DMS79 treated with DMSO at 0.1 percent for 48 hours (cell line): Measurements from ENCODE around the gene POLDIP3.

Source experiments
- DNase-seq: peaks from one replicate; lab custom pipeline; 2025; lab: John Stamatoyannopoulos, UW

The POLDIP3 gene

GRCh38 chr22:42641801-42642413, 27.2 kb upstream of the POLDIP3 start:
- no peak for DNase-seq

- DNase-seq = no peak
Measured at GRCh38 chr22:42639541-42640241, 25.0 kb upstream of the POLDIP3 start.

DNA sequence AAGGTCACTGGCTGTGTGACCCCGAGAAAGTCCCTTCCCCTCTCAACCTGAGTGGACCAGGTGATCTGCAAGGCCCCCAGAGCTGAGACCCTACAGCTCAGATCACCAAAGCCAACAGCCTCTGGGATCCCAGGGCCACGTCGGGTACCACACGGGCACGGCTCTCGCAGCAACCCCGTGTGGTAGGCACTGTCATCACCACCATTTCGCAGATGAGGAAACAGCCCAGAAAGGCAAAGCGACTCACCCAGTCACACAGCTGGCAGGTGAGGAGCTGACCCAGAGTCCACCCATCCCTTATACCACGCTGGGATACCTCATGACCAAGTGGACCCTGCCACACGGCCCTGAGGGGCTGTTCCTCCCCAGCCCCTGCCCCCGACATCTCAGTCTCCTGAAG, 22.9 kb upstream of the POLDIP3 start:
- DNase-seq = no peak

DNA sequence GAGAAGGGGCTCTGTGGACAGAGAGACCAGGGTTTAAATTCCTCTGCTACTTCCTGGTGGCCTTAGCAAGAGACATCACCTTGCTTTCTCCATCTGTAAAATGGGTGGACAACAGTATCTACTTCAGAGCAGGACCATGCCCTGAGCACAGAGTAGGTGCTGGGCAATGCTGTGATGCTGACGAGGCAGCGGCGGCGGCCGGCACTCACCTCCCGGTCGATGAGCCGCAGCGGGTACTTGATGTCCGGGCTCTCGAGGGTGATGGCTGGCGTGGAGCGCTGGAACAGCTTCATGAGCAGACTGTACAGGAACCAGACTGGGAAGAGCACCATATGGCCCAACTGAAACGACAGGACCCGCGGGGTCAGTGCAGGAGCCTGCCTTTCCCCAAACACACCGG, 21.8 kb upstream of the POLDIP3 start:
- DNase-seq = no peak

GRCh38 chr22:42635531-42635930, 20.8 kb upstream of the POLDIP3 start:
- DNase-seq = no peak

DNA sequence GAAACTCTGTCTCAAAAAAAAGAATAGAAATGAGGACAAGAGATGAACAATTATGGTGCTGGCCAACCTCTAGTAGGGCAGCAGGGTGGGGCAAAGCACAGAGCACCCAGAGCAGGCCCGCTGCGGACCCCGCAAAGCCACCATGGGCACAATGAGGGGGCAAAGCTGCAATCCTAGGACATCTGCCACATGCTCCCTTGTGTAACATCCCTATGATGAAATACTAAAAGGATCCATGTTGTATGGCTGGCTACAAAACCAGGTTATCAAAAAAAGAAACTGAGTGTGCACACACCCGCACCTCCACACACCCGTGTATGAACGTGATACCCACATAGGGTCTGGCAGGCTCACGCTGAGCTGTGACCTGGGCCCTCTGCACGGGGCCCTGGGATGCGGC, 18.3 kb upstream of the POLDIP3 start:
- DNase-seq = no peak

GRCh38 chr22:42632096-42632495, 17.4 kb upstream of the POLDIP3 start:
- no peak for DNase-seq

GRCh38 chr22:42630901-42631602, 16.4 kb upstream of the POLDIP3 start:
- no peak for DNase-seq

DNA sequence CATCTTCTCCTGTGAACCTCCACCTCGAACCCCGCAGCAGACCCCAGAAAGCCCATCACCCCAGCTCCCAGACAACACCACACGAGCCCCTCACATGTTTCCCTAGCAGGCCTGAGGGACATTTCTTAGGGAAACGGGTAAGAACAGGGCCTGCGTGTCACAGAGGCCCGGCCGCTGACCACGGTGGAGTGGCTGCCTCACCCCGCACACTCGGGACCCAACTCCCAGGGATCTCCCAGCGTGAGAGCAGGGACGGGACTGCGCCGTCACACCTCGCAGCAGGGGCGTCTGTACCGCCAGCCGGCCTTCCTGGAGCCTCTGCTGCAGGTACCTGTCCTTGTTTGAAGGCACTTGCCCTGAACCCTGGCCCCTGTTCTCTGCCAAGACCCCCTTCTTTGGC, 15.5 kb upstream of the POLDIP3 start:
- DNase-seq = no peak

GRCh38 chr22:42627981-42628380, 13.3 kb upstream of the POLDIP3 start:
- DNase-seq = no peak

DNA sequence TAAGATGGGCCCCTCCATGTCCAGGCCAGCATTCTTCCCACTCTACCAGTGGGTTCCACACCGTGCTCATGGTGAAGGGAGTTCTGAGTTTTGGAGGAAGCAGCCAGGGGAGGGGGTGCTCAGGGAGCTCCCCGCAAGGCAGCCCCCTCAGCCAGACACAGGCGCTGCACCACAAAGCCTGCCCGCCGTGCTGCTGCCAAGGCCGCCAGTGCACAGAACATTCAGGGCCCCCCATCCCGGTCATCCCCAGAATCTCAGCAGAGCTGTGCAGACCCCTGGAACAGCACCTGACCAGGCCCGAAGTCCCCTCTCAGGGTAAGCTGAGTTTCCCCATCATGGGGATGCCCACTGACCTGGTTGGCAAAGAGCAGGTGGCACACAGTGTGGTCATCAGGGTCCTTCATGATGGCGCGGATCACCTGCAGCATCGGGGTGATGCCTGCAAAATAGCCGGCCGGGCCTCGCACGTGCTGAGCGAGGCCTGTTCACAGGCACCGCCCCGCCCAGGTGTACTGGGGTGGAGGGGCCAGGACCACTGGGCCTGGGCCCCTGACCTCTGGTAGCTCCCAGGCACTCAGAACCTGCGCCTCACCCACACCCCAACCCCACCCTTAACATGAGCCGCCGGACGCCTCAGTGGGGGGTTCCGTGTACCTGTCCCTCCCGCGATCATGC, 12.4 kb upstream of the POLDIP3 start:
- DNase-seq = no peak

- no peak for DNase-seq
Measured at GRCh38 chr22:42626431-42626830, 11.7 kb upstream of the POLDIP3 start.

GRCh38 chr22:42625416-42625815, 10.7 kb upstream of the POLDIP3 start:
- no peak for DNase-seq

GRCh38 chr22:42624551-42625106, 9.9 kb upstream of the POLDIP3 start:
- no peak for DNase-seq

GRCh38 chr22:42623756-42624441, 9.2 kb upstream of the POLDIP3 start:
- no peak for DNase-seq

DNA sequence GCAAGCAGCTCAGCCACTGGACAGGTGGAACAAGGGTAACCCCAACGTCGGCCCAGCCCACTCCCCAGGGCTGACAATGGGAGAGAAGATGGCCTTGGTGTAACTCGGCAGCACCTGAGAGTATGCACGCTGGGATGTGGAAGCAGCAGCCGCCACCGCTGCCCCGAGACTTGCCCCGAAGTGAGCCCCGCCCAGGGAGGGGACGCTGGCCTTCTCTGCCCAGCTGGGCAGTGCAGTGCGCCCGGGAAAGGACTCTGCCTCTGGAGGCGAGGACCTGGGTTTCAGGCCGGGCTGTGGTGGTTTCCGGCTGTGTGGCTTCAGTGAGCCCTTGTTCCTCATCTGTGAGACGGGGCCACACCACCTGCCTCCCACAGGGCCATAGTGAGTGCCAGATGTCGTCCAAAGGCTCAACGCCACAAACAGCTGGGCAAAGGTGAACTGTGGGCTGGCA, 8.6 kb upstream of the POLDIP3 start:
- no peak for DNase-seq

DNA sequence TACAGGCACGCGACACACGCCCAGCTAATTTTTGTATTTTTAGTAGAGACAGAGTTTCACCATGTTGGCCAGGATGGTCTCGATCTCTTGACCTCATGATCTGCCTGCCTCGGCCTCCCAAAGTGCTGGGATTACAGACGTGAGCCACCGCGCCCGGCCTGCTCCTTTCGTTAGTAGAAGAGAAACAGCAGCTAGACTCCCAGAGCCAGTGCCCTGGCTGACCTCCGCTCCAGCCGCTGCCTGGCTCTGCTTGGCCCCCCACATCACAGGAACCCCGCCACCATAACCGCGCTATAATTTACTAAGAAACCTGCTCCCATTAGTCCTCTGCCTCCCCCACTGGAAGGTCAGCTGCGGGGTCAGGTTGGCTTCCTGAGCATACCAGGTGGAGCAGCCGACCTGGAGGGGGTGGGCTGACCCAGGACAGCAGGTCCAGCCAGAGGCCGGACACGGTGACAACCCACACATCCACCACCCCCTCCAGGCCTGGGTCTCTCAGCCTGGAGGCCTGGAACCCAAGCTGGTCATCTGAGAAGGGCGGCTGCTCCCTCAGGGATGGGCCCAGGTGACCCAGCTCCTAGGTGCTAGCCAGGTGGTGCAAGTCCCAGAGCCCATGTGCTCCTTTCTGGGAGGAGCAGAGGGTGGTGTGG, 7.5 kb upstream of the POLDIP3 start:
- DNase-seq = no peak

DNA sequence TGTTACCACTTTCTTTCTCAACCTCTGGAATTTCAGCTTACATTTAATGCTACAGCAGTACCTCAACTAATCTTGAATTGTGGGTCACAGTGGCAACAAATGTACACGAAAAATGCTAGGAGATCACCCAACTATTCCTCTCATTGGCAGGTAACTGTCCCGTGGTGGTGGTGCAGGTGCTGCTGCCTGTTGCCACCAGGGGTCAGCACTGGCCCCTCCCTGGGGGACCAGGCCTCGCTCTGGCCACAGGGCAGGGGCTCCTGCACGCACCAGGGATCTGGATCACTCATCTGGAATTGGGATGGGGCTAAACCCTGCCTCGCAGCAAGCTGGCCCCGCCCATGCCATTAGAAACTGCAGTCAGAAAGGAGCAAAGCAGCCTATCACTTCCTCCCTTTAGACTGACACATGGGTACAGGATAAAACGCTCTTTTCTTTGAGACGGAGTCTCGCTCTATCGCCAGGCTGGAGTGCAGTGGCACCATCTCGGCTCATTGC, 6.9 kb upstream of the POLDIP3 start:
- no peak for DNase-seq

GRCh38 chr22:42620084-42620483, 5.4 kb upstream of the POLDIP3 start:
- DNase-seq = no peak

DNA sequence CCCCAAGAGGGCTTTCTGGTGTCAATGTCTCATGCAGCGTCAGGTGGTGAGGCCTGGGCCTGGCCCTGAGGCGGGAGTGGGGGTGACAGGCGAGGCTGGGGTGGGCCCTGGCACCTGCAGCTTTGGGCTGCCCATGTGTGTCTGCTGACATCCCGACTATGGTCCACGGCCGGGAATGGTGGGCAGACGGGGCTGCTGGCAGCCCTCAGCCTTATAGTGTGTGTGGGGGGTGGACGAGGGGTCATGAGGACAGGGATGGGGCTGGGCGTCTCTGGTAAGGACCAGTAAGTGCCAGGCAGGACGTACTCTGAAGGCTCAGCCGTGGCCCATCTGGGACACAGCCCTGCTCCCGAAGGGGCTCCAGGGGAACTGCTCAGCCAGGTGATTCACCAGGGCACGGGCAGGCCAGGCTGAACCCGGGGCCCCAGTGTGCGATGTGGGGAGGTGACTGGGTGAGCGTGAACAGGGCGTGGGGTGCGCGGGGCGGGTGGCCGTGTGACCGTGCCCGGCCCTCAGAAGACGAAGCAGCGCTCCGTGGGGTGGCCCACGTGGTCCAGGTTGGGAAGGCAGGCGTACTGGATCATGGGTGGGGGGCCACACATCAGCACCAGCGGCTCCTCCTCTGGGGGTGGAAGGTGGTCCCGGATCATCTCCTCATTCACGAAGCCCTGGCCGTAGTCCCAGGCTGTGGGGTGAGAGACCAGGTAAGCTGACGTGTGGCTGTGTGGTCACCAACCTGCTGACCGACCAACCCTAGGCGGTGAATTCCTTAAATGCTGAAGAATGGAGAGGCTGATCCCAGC, 4.8 kb upstream of the POLDIP3 start:
- no peak for DNase-seq
